HEK293T (cell line): Measurements from ENCODE around the gene KLHL17.
"Not testable (repeated sequence)": the region's sequence is repeated elsewhere in the genome, so short reads cannot be mapped to it uniquely, and the experiment has no call there.

ENCODE experiments used
- CTCF ChIA-PET: fragments of 350-600 bp; formaldehyde crosslinking; extraction: SDS; loops from one replicate; lab custom pipeline; 2021; ENCODE audit warnings: antibody characterized with exemption, inconsistent platforms; lab: Yijun Ruan, JAX
- POLR2A ChIA-PET: fragments of 350-600 bp; formaldehyde crosslinking; extraction: SDS; loops from one replicate; lab custom pipeline; 2020; ENCODE audit warnings: antibody characterized with exemption, inconsistent platforms; lab: Yijun Ruan, JAX
- DNase-seq: peaks from one replicate; pipeline ENCODE4 v3.0.0; 2012; ENCODE audit warnings: mixed read lengths; ENCODE audit errors: extremely low spot score
- ARNT ChIP-seq: fragments of 450-650 bp; IDR thresholded peaks from 2 replicates; pipeline ENCODE4 v1.6.1; 2017; ENCODE audit warnings: mild to moderate bottlenecking
- BHLHE40 ChIP-seq: fragments of 450-650 bp; IDR thresholded peaks from 2 replicates; pipeline ENCODE4 v1.6.1; 2016; ENCODE audit warnings: mild to moderate bottlenecking, moderate library complexity, borderline replicate concordance
- CTBP1 ChIP-seq: fragments of 450-650 bp; IDR thresholded peaks from 2 replicates; pipeline ENCODE4 v1.6.1; 2016; ENCODE audit warnings: borderline replicate concordance
- ELF4 ChIP-seq: fragments of 450-650 bp; IDR thresholded peaks from 2 replicates; pipeline ENCODE4 v1.6.1; 2017; ENCODE audit warnings: antibody characterized with exemption
- FOXA1 ChIP-seq: fragments of 450-650 bp; IDR thresholded peaks from 2 replicates; pipeline ENCODE4 v1.6.1; 2016; ENCODE audit warnings: mild to moderate bottlenecking
- FOXK2 ChIP-seq: fragments of 450-650 bp; IDR thresholded peaks from 2 replicates; pipeline ENCODE4 v1.6.1; 2016; ENCODE audit warnings: mild to moderate bottlenecking
- FOXM1 ChIP-seq: fragments of 450-650 bp; IDR thresholded peaks from 2 replicates; pipeline ENCODE4 v1.6.1; 2017; ENCODE audit warnings: mild to moderate bottlenecking, borderline replicate concordance
- HDGF ChIP-seq: fragments of 450-650 bp; IDR thresholded peaks from 2 replicates; pipeline ENCODE4 v1.6.1; 2017; ENCODE audit warnings: antibody characterized with exemption, borderline replicate concordance
- L3MBTL2 ChIP-seq: fragments of 450-650 bp; conservative IDR thresholded peaks from 2 replicates; pipeline ENCODE4 v1.6.1; 2016; ENCODE audit warnings: mild to moderate bottlenecking
- LEF1 ChIP-seq: fragments of 450-650 bp; IDR thresholded peaks from 2 replicates; pipeline ENCODE4 v1.6.1; 2017; ENCODE audit warnings: mild to moderate bottlenecking, borderline replicate concordance
- NFRKB ChIP-seq: fragments of 450-650 bp; IDR thresholded peaks from 2 replicates; pipeline ENCODE4 v1.6.1; 2016; ENCODE audit warnings: mild to moderate bottlenecking, moderate library complexity
- PKNOX1 ChIP-seq: fragments of 450-650 bp; IDR thresholded peaks from 2 replicates; pipeline ENCODE4 v1.6.1; 2016
- SP1 ChIP-seq: fragments of 450-650 bp; IDR thresholded peaks from 2 replicates; pipeline ENCODE4 v1.6.1; 2017
- SUZ12 ChIP-seq: fragments of 450-650 bp; IDR thresholded peaks from 2 replicates; pipeline ENCODE4 v1.6.1; 2016; ENCODE audit warnings: mild to moderate bottlenecking
- TARDBP ChIP-seq: fragments of 450-650 bp; IDR thresholded peaks from 2 replicates; pipeline ENCODE4 v1.6.1; 2016
- ZNF384 ChIP-seq: fragments of 450-650 bp; IDR thresholded peaks from 2 replicates; pipeline ENCODE4 v1.6.1; 2016

Gene KLHL17

GRCh38 chr1:945688-946556 is 14.5 kb upstream of the KLHL17 start:
- TF ChIP-seq LEF1: no peak
- TF ChIP-seq BHLHE40: no peak
- TF ChIP-seq ELF4: no peak
- TF ChIP-seq FOXA1: no peak
- no peak for TF ChIP-seq L3MBTL2
- TF ChIP-seq SP1: no peak
- TF ChIP-seq FOXM1: no peak
- TF ChIP-seq NFRKB: no peak
- no peak for TF ChIP-seq CTBP1
- CTCF ChIA-PET: interaction anchor here (0.7 kb wide), 1 partner anchor 30 kb away, joined by 3 read pairs; no protein-coding TSS in a partner anchor
- POLR2A ChIA-PET: interaction anchor here (0.9 kb wide), 2 partner anchors 8 to 13 kb away, joined by 3 to 4 read pairs; partner anchors contain the start of gene NOC2L
- no peak for DNase-seq

GRCh38 chr1:946811-947210 is 13.6 kb upstream of the KLHL17 start:
- CTCF ChIA-PET, DNase-seq: not testable (repeated sequence)
- POLR2A ChIA-PET: interaction anchor here (0.9 kb wide), 1 partner anchor 12 kb away, joined by 4 read pairs; the partner anchor contains the start of gene NOC2L

- no peak for DNase-seq
- ChIA-PET POLR2A (no interaction called here), CTCF (no interaction called here)
- TF ChIP-seq SP1 (no peak), FOXA1 (no peak), BHLHE40 (no peak), LEF1 (no peak), ZNF384 (no peak), L3MBTL2 (no peak)
Observed at GRCh38 chr1:947958-948357, 12.4 kb upstream of the KLHL17 start.

- ChIA-PET CTCF (interaction anchor here (1.6 kb wide), 1 partner anchor 9 kb away, joined by 7 read pairs; no protein-coding TSS in a partner anchor), POLR2A (no interaction called here)
- DNase-seq: no peak
- no peak for TF ChIP-seq FOXM1
- TF ChIP-seq TARDBP: peak; percentile 32; the same call in 1 of the 2 replicates
Observed at GRCh38 chr1:950268-950667, 10.1 kb upstream of the KLHL17 start.

GRCh38 chr1:950881-951280 is 9.5 kb upstream of the KLHL17 start:
- TF ChIP-seq HDGF: no peak
- no peak for TF ChIP-seq TARDBP
- no peak for TF ChIP-seq NFRKB
- no peak for TF ChIP-seq ZNF384
- no peak for TF ChIP-seq SUZ12
- TF ChIP-seq FOXA1: no peak
- no peak for TF ChIP-seq BHLHE40
- TF ChIP-seq ELF4: no peak
- no peak for TF ChIP-seq LEF1
- TF ChIP-seq SP1: no peak
- no peak for TF ChIP-seq ARNT
- no peak for TF ChIP-seq FOXK2
- TF ChIP-seq FOXM1: no peak
- no peak for TF ChIP-seq PKNOX1
- TF ChIP-seq L3MBTL2: no peak
- no peak for TF ChIP-seq CTBP1
- CTCF ChIA-PET: interaction anchor here (1.6 kb wide), 1 partner anchor 9 kb away, joined by 7 read pairs; no protein-coding TSS in a partner anchor
- POLR2A ChIA-PET: no interaction called here
- no peak for DNase-seq

- CTCF ChIA-PET: interaction anchor here (0.7 to 1.6 kb wide), 3 partner anchors 10 to 46 kb away, joined by 3 to 7 read pairs (median 3); partner anchors contain the start of gene PLEKHN1
- TF ChIP-seq SUZ12: no peak
- no peak for TF ChIP-seq BHLHE40
- peak; percentile 35; the same call in 1 of the 2 replicates for TF ChIP-seq L3MBTL2
- TF ChIP-seq PKNOX1: no peak
- DNase-seq: no peak
- POLR2A ChIA-PET: no interaction called here
Observed at GRCh38 chr1:951364-951763, 9.0 kb upstream of the KLHL17 start.

GRCh38 chr1:952201-952600 is 8.2 kb upstream of the KLHL17 start:
- ChIA-PET POLR2A (no interaction called here), CTCF (interaction anchor here (0.7 to 1.6 kb wide), 3 partner anchors 10 to 47 kb away, joined by 3 to 7 read pairs (median 3); partner anchors contain the start of gene PLEKHN1)
- no peak for DNase-seq
- TF ChIP-seq FOXK2 (no peak), TARDBP (no peak), FOXM1 (no peak), PKNOX1 (no peak), SUZ12 (no peak), L3MBTL2 (no peak), CTBP1 (no peak), HDGF (no peak), ARNT (no peak), SP1 (no peak), NFRKB (no peak)
